Measurements from ENCODE around the gene DIRAS1.

Gene DIRAS1

GRCh38 chr19:2761876-2762782 is 41.0 kb upstream of the DIRAS1 start:
- H3K4me3 ChIP-seq (ENCODE audit: low read depth, low read length) = no peak overlapping the region
- in situ Hi-C loops (cut with HindIII; ENCODE audit: low pct_ligation_motif_present, low sequenced_read_pairs) = no loop called here
- no peak overlapping the region for H3K27ac ChIP-seq
- peaks cover 61% of the 10 kb centered on the region for H3K36me3 ChIP-seq (replicated peaks)
- DNase-seq = no peak
- H3K27me3 ChIP-seq (replicated peaks) = no peaks in the 10 kb centered on the region
- TF ChIP-seq CTCF (IDR thresholded peaks at IDR 0.05; ENCODE audit: low read depth, low read length, missing control alignments) = no peak

- peaks cover 59% of the 10 kb centered on the region for H3K36me3 ChIP-seq (replicated peaks)
- in situ Hi-C loops (cut with HindIII; ENCODE audit: low pct_ligation_motif_present, low sequenced_read_pairs) = no loop called here
Observed at GRCh38 chr19:2761309-2761677, 40.1 kb upstream of the DIRAS1 start.

GRCh38 chr19:2759965-2760364 is 38.8 kb upstream of the DIRAS1 start:
- Histone ChIP-seq H3K27ac (no peak overlapping the region), H3K36me3 (replicated peaks) (peaks cover 57% of the 10 kb centered on the region), H3K27me3 (replicated peaks) (no peaks in the 10 kb centered on the region), H3K4me3 (ENCODE audit: low read depth, low read length) (no peak overlapping the region)
- in situ Hi-C loops (cut with HindIII; ENCODE audit: low pct_ligation_motif_present, low sequenced_read_pairs) = no loop called here
- no peak for TF ChIP-seq CTCF (IDR thresholded peaks at IDR 0.05; ENCODE audit: low read depth, low read length, missing control alignments)
- DNase-seq = no peak

More at GRCh38 chr19:2761309-2761677, 40.1 kb upstream of the DIRAS1 start:
- no peak overlapping the region for H3K4me3 ChIP-seq (ENCODE audit: low read depth, low read length)
- H3K27ac ChIP-seq = no peak overlapping the region
- H3K27me3 ChIP-seq (replicated peaks) = no peaks in the 10 kb centered on the region
- no peak for TF ChIP-seq CTCF (IDR thresholded peaks at IDR 0.05; ENCODE audit: low read depth, low read length, missing control alignments)
- no peak for DNase-seq

- H3K4me3 ChIP-seq (ENCODE audit: low read depth, low read length) = no peak overlapping the region
- no peak for TF ChIP-seq CTCF (IDR thresholded peaks at IDR 0.05; ENCODE audit: low read depth, low read length, missing control alignments)
- in situ Hi-C loops (cut with HindIII; ENCODE audit: low pct_ligation_motif_present, low sequenced_read_pairs) = no loop called here
- no peak overlapping the region for H3K27ac ChIP-seq
- peaks cover 57% of the 10 kb centered on the region for H3K36me3 ChIP-seq (replicated peaks)
- DNase-seq = no peak
- no peaks in the 10 kb centered on the region for H3K27me3 ChIP-seq (replicated peaks)
Observed at GRCh38 chr19:2759362-2759761, 38.2 kb upstream of the DIRAS1 start.

- H3K36me3 ChIP-seq (replicated peaks) = peaks cover 56% of the 10 kb centered on the region
- in situ Hi-C loops (cut with HindIII; ENCODE audit: low pct_ligation_motif_present, low sequenced_read_pairs) = no loop called here
- no peak for TF ChIP-seq CTCF (IDR thresholded peaks at IDR 0.05; ENCODE audit: low read depth, low read length, missing control alignments)
Observed at GRCh38 chr19:2758601-2759313, 37.6 kb upstream of the DIRAS1 start.

More at GRCh38 chr19:2758601-2759313, 37.6 kb upstream of the DIRAS1 start:
- no peak overlapping the region for H3K4me3 ChIP-seq (ENCODE audit: low read depth, low read length)
- DNase-seq = no peak
- H3K27me3 ChIP-seq (replicated peaks) = no peaks in the 10 kb centered on the region
- H3K27ac ChIP-seq = no peak overlapping the region

Measured in brain microvascular endothelial cell (primary cell).